Measurements from ENCODE around the gene B3GAT2. TPM values are rescaled to one million over a fixed set of nuclear protein-coding genes. Genes with fewer than 3 reads are reported as not detected.

B3GAT2 gene
- total and polyA plus RNA-seq, 2 of the 13 experiments (the other 11 are each of a cell fraction or from before 2014, with no cell fraction given) = 0.01 to 0.02 TPM

GRCh38 chr6:70967049-70967448, 10.2 kb upstream of the B3GAT2 start (continued):
- TF ChIP-seq ZNF720 (CRISPR knock-in tag; IDR thresholded peaks at IDR 0.05) (no peak), EP300 (IDR thresholded peaks at IDR 0.05; ENCODE audit: low read depth in 2 of 2, low read length in 2 of 2) (peak in 1 of 2 experiments; percentile 39; a peak in 1 of 4 replicates), EP300 (CRISPR knock-in tag; IDR thresholded peaks at IDR 0.05; ENCODE audit: borderline replicate concordance) (no peak), ZNF777 (CRISPR knock-in tag; IDR thresholded peaks at IDR 0.05) (no peak), ZNF746 (CRISPR knock-in tag; IDR thresholded peaks at IDR 0.05) (0 out of 2 replicates have a peak, but pooled peaks have one; percentile 57), ZIK1 (CRISPR knock-in tag; IDR thresholded peaks at IDR 0.05; ENCODE audit: borderline replicate concordance, low read depth) (no peak), MED1 (CRISPR knock-in tag; IDR thresholded peaks at IDR 0.05) (peak; percentile 31; the same call in 1 of the 2 replicates), NCOR1 (IDR thresholded peaks at IDR 0.05; ENCODE audit: borderline replicate concordance, low read length) (peak; percentile 56; the same call in 1 of the 2 replicates), MTF1 (CRISPR knock-in tag; IDR thresholded peaks at IDR 0.05) (no peak), CEBPG (CRISPR knock-in tag; IDR thresholded peaks at IDR 0.05) (peak; percentile 64), SNAPC2 (CRISPR knock-in tag; IDR thresholded peaks at IDR 0.05) (no peak), CREB1 (IDR thresholded peaks at IDR 0.05) (no peak), CREB1 (CRISPR knock-in tag; IDR thresholded peaks at IDR 0.05) (0 out of 2 replicates have a peak, but pooled peaks have one; percentile 19), ZBTB10 (CRISPR knock-in tag; IDR thresholded peaks at IDR 0.05; ENCODE audit: borderline replicate concordance) (0 out of 2 replicates have a peak, but pooled peaks have one; percentile 52), NR2C2 (CRISPR knock-in tag; IDR thresholded peaks at IDR 0.05; ENCODE audit: borderline replicate concordance) (peak; percentile 31; the same call in 1 of the 2 replicates), ZBTB7B (CRISPR knock-in tag; IDR thresholded peaks at IDR 0.05) (0 out of 2 replicates have a peak, but pooled peaks have one; percentile 26), PAXIP1 (CRISPR knock-in tag; conservative IDR thresholded peaks at IDR 0.05) (peak; percentile 57), HNF4G (IDR thresholded peaks at IDR 0.05; ENCODE audit: borderline replicate concordance, low read depth, low read length) (peak; percentile 86), HNF4G (CRISPR knock-in tag; IDR thresholded peaks at IDR 0.05; ENCODE audit: borderline replicate concordance, low read depth) (0 out of 2 replicates have a peak, but pooled peaks have one; percentile 22), TBP (CRISPR knock-in tag; IDR thresholded peaks at IDR 0.05) (no peak), IRF2 (CRISPR knock-in tag; IDR thresholded peaks at IDR 0.05) (no peak), GATAD2A (CRISPR knock-in tag; IDR thresholded peaks at IDR 0.05) (peak; percentile 40; the same call in 1 of the 2 replicates), ARID5B (CRISPR knock-in tag; IDR thresholded peaks at IDR 0.05) (peak; percentile 47; the same call in 1 of the 2 replicates)

Measured in HepG2 (cell line).